CD14-positive monocyte (primary cell): ENCODE data around the gene TAS2R3. TPM values are rescaled to one million over a fixed set of nuclear protein-coding genes. Genes with fewer than 3 reads are reported as not detected.

ENCODE experiments used
- DNase-seq, 3 donors: peaks; one replicate each; pipeline ENCODE4 v3.0.0-alpha.2; 2011 to 2022
- H2AFZ ChIP-seq: 2 replicates; pipeline ENCODE4 v1.6.0; 2012; ENCODE audit warnings: mild to moderate bottlenecking, low read depth, low read length, inconsistent platforms; ENCODE audit not compliant: insufficient read depth, poor library complexity, severe bottlenecking
- H3K27ac ChIP-seq, 2 donors: 1 replicate in 1 of 2; 2 replicates in 1 of 2; pipeline ENCODE4 v1.5.1; 2012 to 2013; ENCODE audit warnings: low read length in 2 of 2, control low read depth in 1 of 2, inconsistent platforms in 1 of 2, low read depth in 1 of 2, mild to moderate bottlenecking in 1 of 2
- H3K27me3 ChIP-seq, 2 donors: one replicate each; pipeline versions ENCODE4 v1.6.0 to v1.6.1; 2011 to 2013; ENCODE audit warnings: low read length in 2 of 2; ENCODE audit not compliant: control insufficient read depth in 2 of 2, insufficient read depth in 2 of 2
- H3K36me3 ChIP-seq, 2 donors: replicated peaks in 1 of 2; 1 replicate in 1 of 2; 2 replicates in 1 of 2; pipeline versions ENCODE4 v1.5.1 to v1.6.1; 2012 to 2013; ENCODE audit warnings: low read length in 2 of 2, control low read depth in 1 of 2, inconsistent platforms in 1 of 2, mild to moderate bottlenecking in 1 of 2; ENCODE audit not compliant: insufficient read depth in 2 of 2, control insufficient read depth in 1 of 2
- H3K4me1 ChIP-seq, 2 donors: 1 replicate in 1 of 2; 2 replicates in 1 of 2; pipeline versions ENCODE4 v1.5.1 to v1.6.1; 2012 to 2013; ENCODE audit warnings: low read length in 2 of 2, control low read depth in 1 of 2, inconsistent platforms in 1 of 2, mild to moderate bottlenecking in 1 of 2, moderate library complexity in 1 of 2; ENCODE audit not compliant: insufficient read depth in 2 of 2, control insufficient read depth in 1 of 2
- H3K4me2 ChIP-seq: replicated peaks from 2 replicates; pipeline ENCODE3; 2012; ENCODE audit warnings: low read length, moderate library complexity, mild to moderate bottlenecking; ENCODE audit not compliant: poor library complexity, severe bottlenecking; ENCODE audit errors: extremely low read depth
- H3K4me3 ChIP-seq, 3 experiments: fragments of 200-600 bp in 1 of 3; sonication (generic) in 1 of 3; replicated peaks in 1 of 3; 1 replicate in 2 of 3; 2 replicates in 1 of 3; pipeline ENCODE4 v1.5.1; 2011 to 2013; ENCODE audit warnings: low read length in 3 of 3, mild to moderate bottlenecking in 3 of 3, control low read depth in 2 of 3, low read depth in 2 of 3, inconsistent platforms in 1 of 3, moderate library complexity in 1 of 3
- H3K79me2 ChIP-seq: 2 replicates; pipeline ENCODE4 v1.6.0; 2012; ENCODE audit warnings: mild to moderate bottlenecking, control low read depth, inconsistent platforms, low read length, moderate library complexity; ENCODE audit not compliant: insufficient read depth
- H3K9ac ChIP-seq: 2 replicates; pipeline ENCODE4 v1.6.0; 2017; ENCODE audit warnings: low read length, mild to moderate bottlenecking; ENCODE audit not compliant: insufficient read depth, poor library complexity, severe bottlenecking
- H3K9me3 ChIP-seq, 2 donors: replicated peaks in 1 of 2; 1 replicate in 1 of 2; 2 replicates in 1 of 2; pipeline versions ENCODE4 v1.5.1 to v1.6.1; 2012 to 2013; ENCODE audit warnings: low read length in 2 of 2, control low read depth in 1 of 2; ENCODE audit not compliant: control insufficient read depth in 1 of 2, insufficient read depth in 1 of 2
- H4K20me1 ChIP-seq: 2 replicates; pipeline ENCODE4 v1.6.0; 2012; ENCODE audit warnings: mild to moderate bottlenecking, low read length, control low read depth, moderate library complexity; ENCODE audit not compliant: insufficient read depth
- H3K27ac Mint-ChIP-seq, 7 donors: one replicate each; pipeline ENCODE4 v1.8.0; 2020; ENCODE audit warnings: mild to moderate bottlenecking in 7 of 7, mixed read lengths in 7 of 7, moderate library complexity in 6 of 7, inconsistent platforms in 2 of 7
- H3K27me3 Mint-ChIP-seq, 3 donors: one replicate each; pipeline ENCODE4 v1.8.0; 2021 to 2022; ENCODE audit warnings: low read depth in 3 of 3, mild to moderate bottlenecking in 3 of 3, mixed read lengths in 3 of 3, moderate library complexity in 3 of 3, inconsistent platforms in 1 of 3
- H3K36me3 Mint-ChIP-seq, 2 donors: one replicate each; pipeline ENCODE4 v1.8.0; 2020; ENCODE audit warnings: mixed read lengths in 2 of 2, inconsistent platforms in 1 of 2, mild to moderate bottlenecking in 1 of 2
- H3K4me1 Mint-ChIP-seq: one replicate; pipeline ENCODE4 v1.8.0; 2020; ENCODE audit warnings: mild to moderate bottlenecking, mixed read lengths
- H3K4me3 Mint-ChIP-seq, 2 donors: one replicate each; pipeline ENCODE4 v1.8.0; 2020; ENCODE audit warnings: mild to moderate bottlenecking in 2 of 2, mixed read lengths in 2 of 2, moderate library complexity in 1 of 2
- H3K9me3 Mint-ChIP-seq, 7 donors: one replicate each; pipeline ENCODE4 v1.8.0; 2020 to 2022; ENCODE audit warnings: mixed read lengths in 7 of 7, mild to moderate bottlenecking in 6 of 7, moderate library complexity in 6 of 7, inconsistent platforms in 2 of 7
- WGBS: methylation state at CpG from one replicate; pipeline ENCODE4 v1.1.5; 2013; ENCODE audit warnings: missing lambda C conversion rate; ENCODE audit not compliant: insufficient coverage; 5-methylcytosine and 5-hydroxymethylcytosine counted together
- intact Hi-C, 2 donors: fragments of 100-400 bp; cut with micrococcal nuclease; formaldehyde crosslinking; loops; one replicate each; pipeline versions ENCODE4 v1.15.0 to v1.15.1; 2023
- polyA plus RNA-seq, 3 donors: library from polyadenylated mRNA; depleted of rRNA in 1 of 3; unstranded in 2 of 3; stranded (reverse) in 1 of 3; fragments of 300-500 nt in 2 of 3; fragments of >200 nt in 1 of 3; fragmentation: Illumina TruSeq in 2 of 3; gene quantifications; 1 replicate in 2 of 3; 2 replicates in 1 of 3; pipeline ENCODE4 v1.2.3, GENCODE V29; 2012 to 2021
- TF ChIP-seq, protein P1 (sequence below): fragments of 200-600 bp; IDR thresholded peaks from one replicate; pipeline ENCODE4 v1.8.0; 2022; ENCODE audit warnings: antibody characterized with exemption, mild to moderate bottlenecking

The TAS2R3 gene
- polyA plus RNA-seq, 3 donors: not detected

DNA sequence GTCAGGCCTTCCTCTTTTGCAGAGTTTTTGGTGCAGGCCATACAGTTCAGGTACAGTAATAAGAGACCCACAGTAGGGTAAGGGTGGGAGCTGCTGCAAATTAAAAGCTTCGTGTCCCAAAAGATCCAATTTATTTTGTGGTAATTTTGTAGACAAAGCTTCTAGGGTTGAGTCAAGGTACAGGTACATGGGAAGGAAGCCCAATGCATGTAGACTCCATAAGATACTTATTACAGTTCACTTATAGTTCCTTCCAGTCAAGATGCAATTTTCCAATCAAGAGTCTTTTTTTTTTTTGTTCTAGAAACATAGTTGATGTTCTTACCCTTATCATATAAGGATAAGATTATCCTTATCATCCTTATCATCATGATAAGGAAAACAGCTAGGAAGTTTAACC, 12.5 kb downstream of the TAS2R3 start, which contains the start of gene TAS2R4:
TAS2R4 (plus strand) TSS at position 301 of the 400 bp plus-strand sequence. CDS start 1,815 bp downstream, outside the sequence.
- Histone ChIP-seq H3K27ac (no peak within 1 kb of the TSS), H3K36me3 (peaks cover 11 to 43% of the 10 kb centered on the region in 2 donors), H2AFZ (no peak within 1 kb of the TSS), H3K79me2 (no peaks in the 10 kb centered on the region), H3K4me3 (no peak within 1 kb of the TSS), H4K20me1 (no peaks in the 10 kb centered on the region), H3K27me3 (no peaks in the 10 kb centered on the region), H3K9me3 (peaks cover 0 to 11% of the 10 kb centered on the region in 2 donors), H3K4me1 (no peaks in the 10 kb centered on the region), H3K9ac (no peak within 1 kb of the TSS), H3K4me2 (no peak within 1 kb of the TSS)
- intact Hi-C loops: no loop called here
- peaks cover 53 to 58% of the 10 kb centered on the region in 2 donors for H3K36me3 Mint-ChIP-seq
- no CpG with 5 or more reads among the region's 1 CpG for WGBS
- peaks cover 0 to 2% (median 0%) of the 10 kb centered on the region in 3 donors for H3K27me3 Mint-ChIP-seq
- H3K4me3 Mint-ChIP-seq: no peak within 1 kb of the TSS
- H3K9me3 Mint-ChIP-seq: peaks cover 16 to 26% (median 22%) of the 10 kb centered on the region in 7 donors
- H3K27ac Mint-ChIP-seq: no peak within 1 kb of the TSS
- H3K4me1 Mint-ChIP-seq: no peaks in the 10 kb centered on the region
- TF ChIP-seq, protein P1, sequence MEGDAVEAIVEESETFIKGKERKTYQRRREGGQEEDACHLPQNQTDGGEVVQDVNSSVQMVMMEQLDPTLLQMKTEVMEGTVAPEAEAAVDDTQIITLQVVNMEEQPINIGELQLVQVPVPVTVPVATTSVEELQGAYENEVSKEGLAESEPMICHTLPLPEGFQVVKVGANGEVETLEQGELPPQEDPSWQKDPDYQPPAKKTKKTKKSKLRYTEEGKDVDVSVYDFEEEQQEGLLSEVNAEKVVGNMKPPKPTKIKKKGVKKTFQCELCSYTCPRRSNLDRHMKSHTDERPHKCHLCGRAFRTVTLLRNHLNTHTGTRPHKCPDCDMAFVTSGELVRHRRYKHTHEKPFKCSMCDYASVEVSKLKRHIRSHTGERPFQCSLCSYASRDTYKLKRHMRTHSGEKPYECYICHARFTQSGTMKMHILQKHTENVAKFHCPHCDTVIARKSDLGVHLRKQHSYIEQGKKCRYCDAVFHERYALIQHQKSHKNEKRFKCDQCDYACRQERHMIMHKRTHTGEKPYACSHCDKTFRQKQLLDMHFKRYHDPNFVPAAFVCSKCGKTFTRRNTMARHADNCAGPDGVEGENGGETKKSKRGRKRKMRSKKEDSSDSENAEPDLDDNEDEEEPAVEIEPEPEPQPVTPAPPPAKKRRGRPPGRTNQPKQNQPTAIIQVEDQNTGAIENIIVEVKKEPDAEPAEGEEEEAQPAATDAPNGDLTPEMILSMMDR: no peak
- no peak for DNase-seq

DNA sequence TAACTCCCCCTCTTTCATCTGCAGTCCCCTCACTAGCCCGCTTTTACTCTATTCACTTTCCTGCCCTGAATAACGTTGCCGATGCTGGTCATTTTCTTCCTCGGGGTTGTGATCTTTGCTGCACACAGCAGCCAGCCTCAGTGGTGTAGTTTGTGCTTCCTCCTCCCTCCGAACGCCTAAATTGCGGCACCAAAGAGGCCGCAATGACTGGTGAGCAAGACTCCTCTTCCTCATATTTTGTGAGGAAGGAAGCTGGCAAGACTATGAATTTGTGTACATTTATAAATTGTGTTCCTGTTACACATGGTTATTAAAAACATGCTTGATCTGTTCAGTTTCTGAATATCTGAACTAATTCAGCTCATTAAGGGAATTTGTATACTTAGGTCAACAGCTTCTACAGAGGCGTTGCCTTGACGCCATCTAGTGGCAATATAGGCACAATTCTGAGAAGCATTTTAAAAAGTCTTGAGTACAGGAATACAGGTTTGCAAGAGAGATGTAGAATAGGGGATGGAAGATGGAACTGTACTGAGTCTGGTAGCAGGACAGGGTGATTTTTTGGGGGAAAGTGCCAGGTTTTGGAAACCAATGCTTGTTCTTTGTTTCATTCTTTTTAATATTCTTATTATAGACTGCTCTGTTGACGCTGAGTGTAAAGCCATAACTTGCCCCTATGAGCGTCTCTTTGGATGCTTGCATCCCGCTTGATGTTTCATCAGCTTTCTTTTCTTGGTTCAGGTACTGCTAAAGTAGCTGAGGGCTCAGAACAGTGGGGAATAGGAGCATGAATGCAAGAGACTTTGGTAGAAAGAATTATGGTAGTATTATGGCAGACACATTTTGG, 22.0 kb downstream of the TAS2R3 start:
- DNase-seq: peak; percentile 36 to 55 (median 51)
- no peak overlapping the region for H2AFZ ChIP-seq
- H3K79me2 ChIP-seq: no peaks in the 10 kb centered on the region
- TF ChIP-seq, protein P1: peak; percentile 82
- no peaks in the 10 kb centered on the region for H4K20me1 ChIP-seq
- 20% methylated on average over 2 of the region's 13 CpGs for WGBS
- Mint-ChIP-seq H3K36me3 (peaks cover 21 to 26% of the 10 kb centered on the region in 2 donors), H3K9me3 (peaks cover 0 to 2% (median 0%) of the 10 kb centered on the region in 7 donors), H3K27ac (peak overlapping the region in 5 of 7 donors; percentile 5 to 57 (median 10)), H3K4me3 (peak overlapping the region in 1 of 2 donors; percentile 52), H3K4me1 (peaks cover 8% of the 10 kb centered on the region), H3K27me3 (no peaks in the 10 kb centered on the region)
- intact Hi-C loops: no loop called here
- peak overlapping the region in 1 of 3 experiments; percentile 15 for H3K4me3 ChIP-seq
- no peaks in the 10 kb centered on the region for H3K9me3 ChIP-seq
- H3K27me3 ChIP-seq: no peaks in the 10 kb centered on the region
- peak overlapping the region in 1 of 2 donors; percentile 33 for H3K27ac ChIP-seq
- H3K36me3 ChIP-seq: peaks cover 0 to 6% of the 10 kb centered on the region in 2 donors
- H3K4me2 ChIP-seq: peak overlapping the region; percentile 35
- peaks cover 9 to 11% of the 10 kb centered on the region in 2 donors for H3K4me1 ChIP-seq
- H3K9ac ChIP-seq: no peak overlapping the region
